ENCODE measurements around the gene SPECC1L. TPM values are rescaled to one million over a fixed set of nuclear protein-coding genes. Genes with fewer than 3 reads are reported as not detected.

The SPECC1L gene
- total and polyA plus RNA-seq, 7 experiments from 2014 or later: 14.6 to 69.0 (median 39.9) TPM

- DNase-seq: peak in 6 of 9 donors; percentile 51 to 59 (median 53)
- H3K27me3 Mint-ChIP-seq: peaks cover 0 to 5% (median 0%) of the 10 kb centered on the region in 5 donors
- Histone ChIP-seq H3K36me3 (ENCODE audit: control insufficient read depth in 2 of 3, insufficient read depth in 3 of 3, low read length in 3 of 3) (peaks cover 0 to 1% (median 0%) of the 10 kb centered on the region in 3 experiments), H3K9me3 (ENCODE audit: control insufficient read depth in 2 of 3, low read length in 3 of 3) (no peaks in the 10 kb centered on the region), H3K4me3 (ENCODE audit: low read length) (no peak overlapping the region), H3K27ac (ENCODE audit: low read depth, low read length) (no peak overlapping the region), H3K4me1 (ENCODE audit: control insufficient read depth in 2 of 2, insufficient read depth in 2 of 2, low read length in 2 of 2) (peaks cover 10 to 22% of the 10 kb centered on the region in 2 donors), H3K27me3 (ENCODE audit: control insufficient read depth in 2 of 2, insufficient read depth in 2 of 2, low read length in 2 of 2) (no peaks in the 10 kb centered on the region)
- peak overlapping the region in 6 of 9 donors; percentile 20 to 86 (median 78) for H3K27ac Mint-ChIP-seq
- ChIA-PET CTCF (interaction anchor here (0.6 to 3.6 kb wide), 10 partner anchors 8 to 133 kb away, joined by 3 to 26 read pairs (median 4); partner anchors contain the start of gene GUCD1), POLR2A (no interaction called here)
- intact Hi-C loops (cut with micrococcal nuclease): loop anchor here (1.0 kb wide), 5 partner anchors 64 to 104 kb away; no protein-coding TSS in a partner anchor
- peaks cover 12 to 23% (median 22%) of the 10 kb centered on the region in 7 donors for H3K4me1 Mint-ChIP-seq
- peak overlapping the region in 9 of 10 donors; percentile 21 to 82 (median 60) for H3K4me3 Mint-ChIP-seq
- H3K36me3 Mint-ChIP-seq: no peaks in the 10 kb centered on the region
- peak; percentile 56 for ATAC-seq
- peaks cover 0 to 1% (median 0%) of the 10 kb centered on the region in 11 donors for H3K9me3 Mint-ChIP-seq
Observed at GRCh38 chr22:24421428-24421931, 150.8 kb downstream of the SPECC1L start.

- H3K27me3 Mint-ChIP-seq: peaks cover 0 to 5% (median 0%) of the 10 kb centered on the region in 5 donors
- peaks cover 17 to 29% of the 10 kb centered on the region in 2 donors for H3K4me1 ChIP-seq (ENCODE audit: control insufficient read depth in 2 of 2, insufficient read depth in 2 of 2, low read length in 2 of 2)
- H3K27ac ChIP-seq (ENCODE audit: low read depth, low read length): no peak overlapping the region
- intact Hi-C loops (cut with micrococcal nuclease): no loop called here
- H3K4me3 Mint-ChIP-seq: peak overlapping the region; percentile 55 to 81 (median 68)
- no peak for ATAC-seq
- H3K9me3 ChIP-seq (ENCODE audit: control insufficient read depth in 2 of 3, low read length in 3 of 3): no peaks in the 10 kb centered on the region
- H3K9me3 Mint-ChIP-seq: peaks cover 0 to 2% (median 0%) of the 10 kb centered on the region in 11 donors
- CTCF ChIA-PET: interaction anchor here (0.6 to 3.6 kb wide), 9 partner anchors 13 to 133 kb away, joined by 3 to 26 read pairs (median 5); partner anchors contain the start of gene GUCD1
- H3K4me1 Mint-ChIP-seq: peaks cover 19 to 30% (median 28%) of the 10 kb centered on the region in 7 donors
- H3K36me3 Mint-ChIP-seq: no peaks in the 10 kb centered on the region
- peak overlapping the region in 7 of 9 donors; percentile 21 to 92 (median 70) for H3K27ac Mint-ChIP-seq
- H3K4me3 ChIP-seq (ENCODE audit: low read length): no peak overlapping the region
- POLR2A ChIA-PET: interaction anchor here (0.9 to 1.2 kb wide), 2 partner anchors 12 to 151 kb away, joined by 3 read pairs; no protein-coding TSS in a partner anchor
- H3K27me3 ChIP-seq (ENCODE audit: control insufficient read depth in 2 of 2, insufficient read depth in 2 of 2, low read length in 2 of 2): no peaks in the 10 kb centered on the region
- no peaks in the 10 kb centered on the region for H3K36me3 ChIP-seq (ENCODE audit: control insufficient read depth in 2 of 3, insufficient read depth in 3 of 3, low read length in 3 of 3)
- DNase-seq: no peak
Observed at GRCh38 chr22:24422102-24422665, 151.6 kb downstream of the SPECC1L start.

DNA sequence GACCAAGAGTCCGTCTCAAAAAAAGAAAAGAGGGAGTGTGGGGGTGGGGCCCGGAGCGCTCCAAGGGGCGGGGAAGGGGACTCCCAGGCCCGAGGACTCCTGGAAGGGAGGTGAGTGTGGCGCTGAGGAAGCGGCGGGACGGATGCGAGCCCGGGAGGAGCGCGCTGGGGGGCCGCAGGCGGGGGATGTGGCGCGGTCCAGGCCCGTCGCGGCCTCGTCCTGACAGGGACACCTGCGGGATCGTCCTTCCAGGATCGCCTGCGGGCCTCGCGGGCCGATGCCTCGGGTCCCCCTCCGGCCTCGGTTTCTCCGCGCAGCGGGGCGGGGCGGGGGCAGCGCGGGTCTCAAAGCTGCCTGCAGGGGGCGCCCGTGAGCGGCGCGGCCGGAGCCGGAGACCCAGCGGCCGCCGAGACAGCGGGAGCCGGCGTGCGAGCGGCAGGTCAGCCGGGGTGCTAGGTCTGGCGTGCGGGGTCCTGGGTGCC lies 152.9 kb downstream of the SPECC1L start:
- intact Hi-C loops (cut with micrococcal nuclease): no loop called here
- Histone ChIP-seq H3K27me3 (ENCODE audit: control insufficient read depth in 2 of 2, insufficient read depth in 2 of 2, low read length in 2 of 2) (no peaks in the 10 kb centered on the region), H3K9me3 (ENCODE audit: control insufficient read depth in 2 of 3, low read length in 3 of 3) (no peaks in the 10 kb centered on the region), H3K4me1 (ENCODE audit: control insufficient read depth in 2 of 2, insufficient read depth in 2 of 2, low read length in 2 of 2) (peaks cover 19 to 29% of the 10 kb centered on the region in 2 donors), H3K27ac (ENCODE audit: low read depth, low read length) (peak overlapping the region; percentile 56), H3K36me3 (ENCODE audit: control insufficient read depth in 2 of 3, insufficient read depth in 3 of 3, low read length in 3 of 3) (no peaks in the 10 kb centered on the region), H3K4me3 (ENCODE audit: low read length) (no peak overlapping the region)
- Mint-ChIP-seq H3K9me3 (peaks cover 0 to 4% (median 0%) of the 10 kb centered on the region in 11 donors), H3K4me3 (peak overlapping the region; percentile 49 to 90 (median 62)), H3K27me3 (peaks cover 0 to 5% (median 0%) of the 10 kb centered on the region in 5 donors), H3K27ac (peak overlapping the region in 5 of 9 donors; percentile 43 to 86 (median 74)), H3K36me3 (no peaks in the 10 kb centered on the region), H3K4me1 (peaks cover 28 to 39% (median 37%) of the 10 kb centered on the region in 7 donors)
- ChIA-PET CTCF (interaction anchor here (0.5 to 3.6 kb wide), 9 partner anchors 12 to 104 kb away, joined by 3 to 26 read pairs (median 8); no protein-coding TSS in a partner anchor), POLR2A (interaction anchor here (1.0 to 1.5 kb wide), 3 partner anchors 11 to 52 kb away, joined by 3 to 8 read pairs (median 4); no protein-coding TSS in a partner anchor)
- ATAC-seq (peak; percentile 52), DNase-seq (peak in 8 of 9 donors; percentile 35 to 87 (median 58))

DNA sequence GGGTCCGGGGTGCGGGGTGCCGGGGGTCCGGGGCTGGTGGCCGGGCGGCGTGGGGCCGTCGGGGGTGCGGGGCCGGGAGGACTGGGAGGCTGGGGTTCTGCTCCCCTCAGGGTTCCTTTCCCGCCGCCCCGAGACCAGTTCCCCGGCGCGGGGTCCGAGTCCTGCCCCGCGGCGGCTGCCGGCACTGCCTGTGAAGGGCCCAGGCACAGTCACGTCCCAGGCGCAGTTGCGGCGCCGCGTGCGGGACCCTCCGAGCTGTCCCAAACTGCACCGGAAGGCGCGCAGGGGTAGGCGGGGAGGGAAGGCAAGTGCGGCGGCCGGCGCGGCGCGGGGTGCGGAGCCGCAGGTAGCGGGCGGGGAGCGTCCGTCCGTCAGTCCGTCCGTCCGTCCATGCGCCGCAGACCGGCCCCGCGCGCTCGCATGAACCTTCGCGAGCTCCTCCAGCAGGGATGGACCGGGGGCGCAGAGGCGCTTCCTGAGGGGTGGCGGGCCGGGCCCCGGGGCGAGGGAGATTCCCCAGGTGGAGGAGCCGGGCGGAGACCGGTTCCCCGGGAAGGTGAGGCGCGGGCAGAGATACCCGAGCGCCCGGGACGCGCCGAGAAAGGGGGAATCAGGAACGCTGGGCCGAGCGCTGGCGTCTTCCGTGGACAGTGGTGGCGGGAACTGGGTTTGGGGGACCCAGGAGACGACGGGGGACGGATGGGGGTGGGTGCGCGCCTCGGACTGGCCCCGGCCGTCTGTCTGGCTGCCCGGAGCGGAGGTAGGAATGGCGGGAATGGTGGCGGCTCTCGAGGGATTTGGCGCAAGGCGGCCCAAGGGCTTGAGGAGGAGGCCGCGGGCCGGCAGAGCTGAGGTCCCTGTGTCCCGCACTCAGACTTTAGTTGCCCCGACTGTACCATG lies 153.6 kb downstream of the SPECC1L start:
- Mint-ChIP-seq H3K4me1 (peaks cover 35 to 46% (median 42%) of the 10 kb centered on the region in 7 donors), H3K4me3 (peak overlapping the region; percentile 36 to 90 (median 69)), H3K27me3 (peaks cover 0 to 5% (median 0%) of the 10 kb centered on the region in 5 donors), H3K27ac (peak overlapping the region in 6 of 9 donors; percentile 18 to 95 (median 58)), H3K36me3 (no peaks in the 10 kb centered on the region), H3K9me3 (peaks cover 0 to 4% (median 0%) of the 10 kb centered on the region in 11 donors)
- H3K36me3 ChIP-seq (ENCODE audit: control insufficient read depth in 2 of 3, insufficient read depth in 3 of 3, low read length in 3 of 3): no peaks in the 10 kb centered on the region
- ChIA-PET CTCF (interaction anchor here (0.5 to 3.4 kb wide), 7 partner anchors 11 to 335 kb away, joined by 3 to 15 read pairs (median 4); no protein-coding TSS in a partner anchor), POLR2A (interaction anchor here (0.7 to 1.5 kb wide), 6 partner anchors 10 to 129 kb away, joined by 3 to 8 read pairs (median 3); no protein-coding TSS in a partner anchor)
- H3K4me3 ChIP-seq (ENCODE audit: low read length): peak overlapping the region; percentile 30
- intact Hi-C loops (cut with micrococcal nuclease): loop anchor here in 1 of 2 donors (1.0 kb wide), 1 partner anchor 10 kb away; no protein-coding TSS in a partner anchor
- DNase-seq (peak in 8 of 9 donors; percentile 37 to 66 (median 52)), ATAC-seq (no peak)
- H3K9me3 ChIP-seq (ENCODE audit: control insufficient read depth in 2 of 3, low read length in 3 of 3): no peaks in the 10 kb centered on the region
- H3K27ac ChIP-seq (ENCODE audit: low read depth, low read length): peak overlapping the region; percentile 56
- H3K27me3 ChIP-seq (ENCODE audit: control insufficient read depth in 2 of 2, insufficient read depth in 2 of 2, low read length in 2 of 2): no peaks in the 10 kb centered on the region
- peaks cover 25 to 34% of the 10 kb centered on the region in 2 donors for H3K4me1 ChIP-seq (ENCODE audit: control insufficient read depth in 2 of 2, insufficient read depth in 2 of 2, low read length in 2 of 2)

DNA sequence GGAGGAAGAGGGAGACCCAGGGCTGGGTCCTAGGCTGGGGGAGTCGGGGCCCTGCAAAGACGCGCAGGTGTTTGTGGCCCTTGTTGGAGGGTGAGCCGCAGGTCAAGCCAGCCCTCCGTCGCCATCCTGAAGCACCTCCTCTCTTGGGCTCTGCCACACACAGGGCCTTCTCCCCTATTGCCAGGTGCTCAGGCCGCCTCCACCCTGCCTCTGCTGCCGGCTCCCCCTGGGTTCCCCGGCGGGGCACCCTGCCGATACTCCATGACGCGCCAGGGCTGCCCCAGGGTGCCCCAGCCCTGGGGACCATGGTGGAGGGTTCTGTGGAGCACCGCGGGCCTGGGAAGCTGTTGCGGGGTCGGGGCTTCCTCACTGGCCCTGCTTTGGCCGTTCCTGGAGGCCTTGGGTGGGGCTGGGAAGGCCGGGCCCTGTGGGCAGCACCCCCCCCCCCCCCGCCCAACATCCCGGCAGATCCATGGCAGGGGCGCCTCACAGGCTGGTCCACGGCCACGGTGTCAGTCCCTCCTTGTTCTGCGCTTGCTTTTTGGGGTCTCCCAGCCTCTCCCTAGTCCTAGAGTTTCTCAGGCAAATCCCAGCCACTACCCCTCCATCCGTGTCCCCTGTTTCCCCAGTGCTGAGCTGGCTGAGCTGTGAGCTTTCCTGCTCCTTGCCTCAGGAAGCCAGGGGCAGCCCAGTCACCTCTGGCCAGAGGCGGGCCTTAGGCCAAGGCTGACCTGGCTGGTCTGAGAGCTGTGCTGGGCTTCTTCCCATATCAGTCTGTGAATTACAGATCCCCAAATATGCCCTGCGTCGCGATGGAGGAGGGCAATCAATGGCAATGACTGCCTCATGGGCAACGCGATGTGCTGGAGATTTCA lies 154.5 kb downstream of the SPECC1L start:
- POLR2A ChIA-PET: interaction anchor here (0.7 to 3.7 kb wide), 6 partner anchors 11 to 130 kb away, joined by 3 to 32 read pairs (median 3); partner anchors contain the start of gene GUCD1

More for the DNA sequence above, 154.5 kb downstream of the SPECC1L start:
- ATAC-seq (no peak), DNase-seq (peak in 1 of 9 donors; percentile 6)
- H3K4me3 ChIP-seq (ENCODE audit: low read length): no peak overlapping the region
- no peaks in the 10 kb centered on the region for H3K9me3 ChIP-seq (ENCODE audit: control insufficient read depth in 2 of 3, low read length in 3 of 3)
- H3K27ac ChIP-seq (ENCODE audit: low read depth, low read length): peak overlapping the region; percentile 97
- peaks cover 34 to 43% of the 10 kb centered on the region in 2 donors for H3K4me1 ChIP-seq (ENCODE audit: control insufficient read depth in 2 of 2, insufficient read depth in 2 of 2, low read length in 2 of 2)
- Mint-ChIP-seq H3K4me3 (peak overlapping the region; percentile 85 to 97 (median 94)), H3K36me3 (no peaks in the 10 kb centered on the region), H3K4me1 (peaks cover 43 to 55% (median 51%) of the 10 kb centered on the region in 7 donors), H3K27me3 (peaks cover 0 to 5% (median 0%) of the 10 kb centered on the region in 5 donors), H3K9me3 (peaks cover 0 to 4% (median 0%) of the 10 kb centered on the region in 11 donors), H3K27ac (peak overlapping the region; percentile 86 to 98 (median 95))
- CTCF ChIA-PET: interaction anchor here (1.0 to 3.4 kb wide), 5 partner anchors 10 to 334 kb away, joined by 3 to 15 read pairs (median 5); no protein-coding TSS in a partner anchor
- no peaks in the 10 kb centered on the region for H3K36me3 ChIP-seq (ENCODE audit: control insufficient read depth in 2 of 3, insufficient read depth in 3 of 3, low read length in 3 of 3)
- H3K27me3 ChIP-seq (ENCODE audit: control insufficient read depth in 2 of 2, insufficient read depth in 2 of 2, low read length in 2 of 2): no peaks in the 10 kb centered on the region
- intact Hi-C loops (cut with micrococcal nuclease): loop anchor here in 1 of 2 donors (1.0 to 5.0 kb wide), 2 partner anchors 9 to 37 kb away; no protein-coding TSS in a partner anchor

Measured in naive thymus-derived CD4-positive, alpha-beta T cell (primary cell).